ENCODE results near the gene KCNQ4. TPM values are rescaled to one million over a fixed set of nuclear protein-coding genes. Genes with fewer than 3 reads are reported as not detected.

KCNQ4 gene
- total and polyA plus RNA-seq, 2 of the 4 experiments (the other 2 are of a cell fraction): 0.07 TPM; not detected in 1

GRCh38 chr1:40794974-40795715 is 11.6 kb downstream of the KCNQ4 start:
- Histone ChIP-seq H3K23ac (ENCODE audit: low read depth, low read length) (no peak overlapping the region), H2BK5ac (ENCODE audit: low read depth, low read length, poor library complexity, severe bottlenecking) (no peak overlapping the region), H3K27me3 (ENCODE audit: control insufficient read depth, insufficient read depth, low read length) (peaks cover 50% of the 10 kb centered on the region), H3K4me2 (ENCODE audit: low read depth, low read length) (no peak overlapping the region), H2AK9ac (replicated peaks; ENCODE audit: low read depth, low read length, poor library complexity) (no peak overlapping the region), H4K91ac (ENCODE audit: insufficient read depth, low read depth, low read length) (no peak overlapping the region), H3K9me1 (ENCODE audit: insufficient read depth, low read length) (no peaks in the 10 kb centered on the region), H3K9ac (ENCODE audit: low read depth, low read length) (no peak overlapping the region), H3K4me3 (ENCODE audit: insufficient read depth, low read depth, low read length) (no peak overlapping the region), H3K14ac (replicated peaks; ENCODE audit: low read depth, low read length) (no peak overlapping the region), H3K56ac (ENCODE audit: extremely low read depth, insufficient read depth, low read length) (no peak overlapping the region), H3K4me1 (ENCODE audit: control insufficient read depth, insufficient read depth, low read length) (peaks cover 3% of the 10 kb centered on the region; the same call in 1 of the 2 replicates), H3K18ac (ENCODE audit: low read depth, low read length) (no peak overlapping the region), H4K20me1 (ENCODE audit: insufficient read depth, low read length) (no peaks in the 10 kb centered on the region), H4K8ac (ENCODE audit: low read depth in 2 of 2, low read length in 2 of 2) (no peak overlapping the region), H3K4ac (ENCODE audit: low read depth, low read length) (no peak overlapping the region), H3K9me3 (ENCODE audit: control insufficient read depth, insufficient read depth, low read length) (no peaks in the 10 kb centered on the region), H4K5ac (ENCODE audit: low read depth, low read length) (no peak overlapping the region), H2BK15ac (ENCODE audit: low read depth, low read length) (no peak overlapping the region), H2BK20ac (ENCODE audit: low read depth, low read length) (no peak overlapping the region), H3K79me1 (ENCODE audit: low read depth in 1 of 2, low read length in 2 of 2) (no peaks in the 10 kb centered on the region), H2AK5ac (ENCODE audit: low read depth, low read length) (no peak overlapping the region), H2AFZ (replicated peaks; ENCODE audit: low read length, poor library complexity) (no peak overlapping the region), H3K27ac (ENCODE audit: insufficient read depth, low read length) (no peak overlapping the region), H3K36me3 (ENCODE audit: control insufficient read depth, insufficient read depth, low read length) (no peaks in the 10 kb centered on the region), H2BK120ac (ENCODE audit: low read depth, low read length) (no peak overlapping the region)
- TF ChIP-seq BHLHE40 (IDR thresholded peaks at IDR 0.05; ENCODE audit: low read depth, low read length) (no peak), SMC3 (IDR thresholded peaks at IDR 0.05; ENCODE audit: low read depth, low read length) (no peak), POLR2A (IDR thresholded peaks at IDR 0.05; ENCODE audit: low read depth, low read length) (no peak), RAD21 (IDR thresholded peaks at IDR 0.05; ENCODE audit: low read length) (no peak), RCOR1 (IDR thresholded peaks at IDR 0.05; ENCODE audit: insufficient replicate concordance, low read length) (no peak), MXI1 (IDR thresholded peaks at IDR 0.05; ENCODE audit: borderline replicate concordance, low read depth, low read length) (no peak), USF2 (IDR thresholded peaks at IDR 0.05; ENCODE audit: low read depth, low read length) (no peak), CHD1 (IDR thresholded peaks at IDR 0.05; ENCODE audit: low read depth, low read length) (no peak), RFX5 (IDR thresholded peaks at IDR 0.05; ENCODE audit: low read depth, low read length) (no peak), CTCF (conservative IDR thresholded peaks at IDR 0.05; ENCODE audit: low read depth, low read length) (no peak), MAFK (IDR thresholded peaks at IDR 0.05; ENCODE audit: low read depth, low read length) (no peak), ELK1 (IDR thresholded peaks at IDR 0.05; ENCODE audit: borderline replicate concordance, low read depth, low read length) (no peak), MAZ (IDR thresholded peaks at IDR 0.05; ENCODE audit: borderline replicate concordance, low read depth, low read length) (no peak), CEBPB (IDR thresholded peaks at IDR 0.05; ENCODE audit: low read depth, low read length) (no peak), NFE2L2 (IDR thresholded peaks at IDR 0.05; ENCODE audit: low read depth, low read length) (no peak), FOS (IDR thresholded peaks at IDR 0.05; ENCODE audit: low read depth, low read length) (no peak)
- ChIA-PET CTCF (interaction anchor here (0.6 kb wide), 1 partner anchor 60 kb away, joined by 4 read pairs; no protein-coding TSS in a partner anchor), POLR2A (ENCODE audit: unreplicated experiment) (no interaction called here)
- BruUV-seq (replicated peaks): no TSS peak
- in situ Hi-C loops (cut with MboI; ENCODE audit: low sequenced_read_pairs): no loop called here
- ATAC-seq (ENCODE audit: low read depth): no peak
- dilution Hi-C loops (cut with HindIII; ENCODE audit: low sequenced_read_pairs, unreplicated experiment): no loop called here
- no peak for DNase-seq
- intact Hi-C loops (cut with micrococcal nuclease): no loop called here
- WGBS, 2 experiments (ENCODE audit: extremely low coverage in 2 of 2, insufficient read length in 1 of 2): 83% methylated on average over 2 of the region's 10 CpGs; no CpG with 5 or more reads in 1 of the 2 experiments

All from IMR-90 (cell line).